ENCODE results near the gene NECTIN1. TPM values are rescaled to one million over a fixed set of nuclear protein-coding genes. Genes with fewer than 3 reads are reported as not detected.

NECTIN1 gene
- total RNA-seq, 1 experiment from 2014 or later = 19.9 TPM

GRCh38 chr11:119721129-119722120, 7.6 kb downstream of the NECTIN1 start:
- no peaks in the 10 kb centered on the region for H3K9me2 ChIP-seq (replicated peaks; ENCODE audit: low read length)
- intact Hi-C loops (cut with micrococcal nuclease) = loop anchor here (10.0 kb wide), 1 partner anchor 127 kb away; no protein-coding TSS in a partner anchor
- no peak overlapping the region for H3K4me3 ChIP-seq (ENCODE audit: low read length)
- peaks cover 26% of the 10 kb centered on the region for H3K4me1 ChIP-seq (ENCODE audit: insufficient read depth, low read length)
- no peak overlapping the region for H2AFZ ChIP-seq (ENCODE audit: low read length)
- peak; percentile 98 for ATAC-seq
- TF ChIP-seq EZH2 (IDR thresholded peaks at IDR 0.05; ENCODE audit: low read length, unreplicated experiment) (no peak), CTCF (conservative IDR thresholded peaks at IDR 0.05; ENCODE audit: low read depth, low read length) (peak; percentile 68)
- ChIA-PET CTCF (no interaction called here), POLR2A (ENCODE audit: unreplicated experiment) (no interaction called here)
- H3F3A ChIP-seq (ENCODE audit: low read length, unreplicated experiment) = no peaks in the 10 kb centered on the region
- H3K9ac ChIP-seq (ENCODE audit: low read length) = no peak overlapping the region
- 0 out of 2 replicates have a peak overlapping the region, but pooled peaks have one; percentile 2 for H3K27ac ChIP-seq (ENCODE audit: low read length)
- peak; percentile 85 for DNase-seq
- H3K27me3 ChIP-seq (ENCODE audit: low read length) = no peaks in the 10 kb centered on the region
- peaks cover 45% of the 10 kb centered on the region; the same call in 1 of the 2 replicates for H4K20me1 ChIP-seq (ENCODE audit: low read length)
- H3K9me3 ChIP-seq (ENCODE audit: low read length) = no peaks in the 10 kb centered on the region
- peak overlapping the region; percentile 27 for H3K4me2 ChIP-seq (ENCODE audit: low read length)
- H3K79me2 ChIP-seq (ENCODE audit: low read length) = peaks cover 54% of the 10 kb centered on the region
- BruUV-seq (replicated peaks) = no TSS peak
- no peaks in the 10 kb centered on the region for H3K36me3 ChIP-seq (ENCODE audit: low read depth, low read length)

- H3K27ac ChIP-seq (ENCODE audit: low read length) = no peak overlapping the region
- peaks cover 34% of the 10 kb centered on the region; the same call in 1 of the 2 replicates for H4K20me1 ChIP-seq (ENCODE audit: low read length)
Measured at GRCh38 chr11:119720311-119720913, 8.6 kb downstream of the NECTIN1 start.

More at GRCh38 chr11:119720311-119720913, 8.6 kb downstream of the NECTIN1 start:
- ChIA-PET CTCF (no interaction called here), POLR2A (ENCODE audit: unreplicated experiment) (no interaction called here)
- no peak overlapping the region for H2AFZ ChIP-seq (ENCODE audit: low read length)
- no peaks in the 10 kb centered on the region for H3K9me3 ChIP-seq (ENCODE audit: low read length)
- H3K4me1 ChIP-seq (ENCODE audit: insufficient read depth, low read length) = peaks cover 24% of the 10 kb centered on the region
- H3K4me2 ChIP-seq (ENCODE audit: low read length) = no peak overlapping the region
- no peak overlapping the region for H3K4me3 ChIP-seq (ENCODE audit: low read length)
- H3K9me2 ChIP-seq (replicated peaks; ENCODE audit: low read length) = no peaks in the 10 kb centered on the region
- intact Hi-C loops (cut with micrococcal nuclease) = loop anchor here (10.0 kb wide), 1 partner anchor 126 kb away; no protein-coding TSS in a partner anchor
- BruUV-seq (replicated peaks) = no TSS peak
- peaks cover 46% of the 10 kb centered on the region for H3K79me2 ChIP-seq (ENCODE audit: low read length)
- no peaks in the 10 kb centered on the region for H3K36me3 ChIP-seq (ENCODE audit: low read depth, low read length)
- no peak for ATAC-seq
- TF ChIP-seq CTCF (conservative IDR thresholded peaks at IDR 0.05; ENCODE audit: low read depth, low read length) = no peak
- TF ChIP-seq EZH2phosphoT487 (IDR thresholded peaks at IDR 0.05; ENCODE audit: borderline replicate concordance, low read length) = no peak
- TF ChIP-seq EZH2 (IDR thresholded peaks at IDR 0.05; ENCODE audit: low read length, unreplicated experiment) = no peak
- H3K27me3 ChIP-seq (ENCODE audit: low read length) = no peaks in the 10 kb centered on the region
- H3F3A ChIP-seq (ENCODE audit: low read length, unreplicated experiment) = no peaks in the 10 kb centered on the region
- DNase-seq = no peak
- no peak overlapping the region for H3K9ac ChIP-seq (ENCODE audit: low read length)

Measured in PC-3 (cell line).